ENCODE measurements around the gene FILIP1L. TPM values are rescaled to one million over a fixed set of nuclear protein-coding genes. Genes with fewer than 3 reads are reported as not detected.

FILIP1L gene
- total and polyA plus RNA-seq, 2 of the 4 experiments (the other 2 are of a cell fraction): 11.5 to 19.9 TPM

DNA sequence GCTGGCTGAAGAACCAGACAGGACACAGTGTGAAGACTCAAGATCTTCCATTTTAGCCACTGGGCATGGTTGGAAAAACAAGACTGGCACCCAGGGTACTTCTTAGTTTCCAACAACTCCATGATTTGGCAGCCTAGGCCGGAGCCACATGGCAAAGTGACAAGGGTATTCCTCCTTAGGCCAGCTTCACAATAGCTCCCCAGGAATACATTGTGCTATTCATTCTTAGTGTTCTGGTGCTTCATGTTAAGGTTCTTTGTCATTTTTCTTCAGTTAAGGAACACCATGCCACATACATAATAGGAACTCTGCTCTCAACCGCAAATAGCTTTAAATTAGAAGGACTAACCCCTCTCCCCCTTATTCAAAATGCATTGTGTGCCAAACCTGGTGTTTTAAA lies 8.0 kb upstream of the FILIP1L start:
- POLR2A ChIA-PET (ENCODE audit: unreplicated experiment): no interaction called here
- no peak overlapping the region for H3K27ac ChIP-seq (ENCODE audit: insufficient read depth, low read length)
- no peak overlapping the region for H2BK15ac ChIP-seq (ENCODE audit: low read depth, low read length)
- H3K4me3 ChIP-seq (ENCODE audit: insufficient read depth, low read depth, low read length): no peak overlapping the region
- intact Hi-C loops (cut with micrococcal nuclease): no loop called here
- no peak overlapping the region for H4K8ac ChIP-seq (ENCODE audit: low read depth in 2 of 2, low read length in 2 of 2)
- H3K9me1 ChIP-seq (ENCODE audit: insufficient read depth, low read length): peaks cover 3% of the 10 kb centered on the region; the same call in 1 of the 2 replicates
- H3K9ac ChIP-seq (ENCODE audit: low read depth, low read length): no peak overlapping the region
- no peaks in the 10 kb centered on the region for H3K36me3 ChIP-seq (ENCODE audit: control insufficient read depth, insufficient read depth, low read length)
- CTCF ChIA-PET: interaction anchor here (0.6 kb wide), 1 partner anchor 58 kb away, joined by 3 read pairs; no protein-coding TSS in a partner anchor
- no peak overlapping the region for H2BK20ac ChIP-seq (ENCODE audit: low read depth, low read length)
- BruUV-seq (replicated peaks): no TSS peak
- H3K23ac ChIP-seq (ENCODE audit: low read depth, low read length): no peak overlapping the region
- peaks cover 6% of the 10 kb centered on the region; the same call in 1 of the 2 replicates for H3K4me1 ChIP-seq (ENCODE audit: control insufficient read depth, insufficient read depth, low read length)
- dilution Hi-C loops (cut with HindIII; ENCODE audit: low sequenced_read_pairs, unreplicated experiment): no loop called here
- no peak overlapping the region for H2AFZ ChIP-seq (replicated peaks; ENCODE audit: low read length, poor library complexity)
- H3K4me2 ChIP-seq (ENCODE audit: low read depth, low read length): no peak overlapping the region
- ATAC-seq (ENCODE audit: low read depth) (no peak), DNase-seq (no peak)
- no peaks in the 10 kb centered on the region for H4K20me1 ChIP-seq (ENCODE audit: insufficient read depth, low read length)
- no peak overlapping the region for H4K5ac ChIP-seq (ENCODE audit: low read depth, low read length)
- no peak overlapping the region for H2AK5ac ChIP-seq (ENCODE audit: low read depth, low read length)
- H2AK9ac ChIP-seq (replicated peaks; ENCODE audit: low read depth, low read length, poor library complexity): no peak overlapping the region
- H3K9me3 ChIP-seq (ENCODE audit: control insufficient read depth, insufficient read depth, low read length): no peaks in the 10 kb centered on the region
- H3K27me3 ChIP-seq (ENCODE audit: control insufficient read depth, insufficient read depth, low read length): no peaks in the 10 kb centered on the region
- H3K18ac ChIP-seq (ENCODE audit: low read depth, low read length): no peak overlapping the region
- no peaks in the 10 kb centered on the region for H3K79me1 ChIP-seq (ENCODE audit: low read depth in 1 of 2, low read length in 2 of 2)
- no peak overlapping the region for H2BK5ac ChIP-seq (ENCODE audit: low read depth, low read length, poor library complexity, severe bottlenecking)
- no peak overlapping the region for H3K4ac ChIP-seq (ENCODE audit: low read depth, low read length)
- H3K14ac ChIP-seq (replicated peaks; ENCODE audit: low read depth, low read length): no peak overlapping the region
- H3K56ac ChIP-seq (ENCODE audit: extremely low read depth, insufficient read depth, low read length): no peak overlapping the region
- no peak overlapping the region for H4K91ac ChIP-seq (ENCODE audit: insufficient read depth, low read depth, low read length)
- WGBS, 2 experiments (ENCODE audit: extremely low coverage in 2 of 2, insufficient read length in 1 of 2): no CpG with 5 or more reads among the region's 2 CpGs
- TF ChIP-seq BHLHE40 (IDR thresholded peaks at IDR 0.05; ENCODE audit: low read depth, low read length) (no peak), CEBPB (IDR thresholded peaks at IDR 0.05; ENCODE audit: low read depth, low read length) (no peak)
- TF ChIP-seq, protein P1, sequence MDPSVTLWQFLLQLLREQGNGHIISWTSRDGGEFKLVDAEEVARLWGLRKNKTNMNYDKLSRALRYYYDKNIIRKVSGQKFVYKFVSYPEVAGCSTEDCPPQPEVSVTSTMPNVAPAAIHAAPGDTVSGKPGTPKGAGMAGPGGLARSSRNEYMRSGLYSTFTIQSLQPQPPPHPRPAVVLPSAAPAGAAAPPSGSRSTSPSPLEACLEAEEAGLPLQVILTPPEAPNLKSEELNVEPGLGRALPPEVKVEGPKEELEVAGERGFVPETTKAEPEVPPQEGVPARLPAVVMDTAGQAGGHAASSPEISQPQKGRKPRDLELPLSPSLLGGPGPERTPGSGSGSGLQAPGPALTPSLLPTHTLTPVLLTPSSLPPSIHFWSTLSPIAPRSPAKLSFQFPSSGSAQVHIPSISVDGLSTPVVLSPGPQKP (IDR thresholded peaks at IDR 0.05; ENCODE audit: borderline replicate concordance, low read depth, low read length): no peak
- H2BK120ac ChIP-seq (ENCODE audit: low read depth, low read length): no peak overlapping the region
- in situ Hi-C loops (cut with MboI; ENCODE audit: low sequenced_read_pairs): no loop called here

All from IMR-90 (cell line).